ENCODE data around the gene SOD2. TPM values are rescaled to one million over a fixed set of nuclear protein-coding genes. Genes with fewer than 3 reads are reported as not detected.
A peak's percentile ranks its signal among the peaks of the same experiment; 100 is the strongest.

SOD2 gene
- total and polyA plus RNA-seq, 2 of the 13 experiments (the other 11 are each of a cell fraction or from before 2014, with no cell fraction given): 304 to 309 TPM

- TF ChIP-seq CEBPZ (IDR thresholded peaks at IDR 0.05; ENCODE audit: low read length) (no peak), ZNF460 (CRISPR knock-in tag; IDR thresholded peaks at IDR 0.05; ENCODE audit: borderline replicate concordance) (no peak), ZNF704 (CRISPR knock-in tag; IDR thresholded peaks at IDR 0.05; ENCODE audit: borderline replicate concordance) (no peak)
Measured at GRCh38 chr6:159682810-159683209, 10.2 kb downstream of the SOD2 start (continued).

DNA sequence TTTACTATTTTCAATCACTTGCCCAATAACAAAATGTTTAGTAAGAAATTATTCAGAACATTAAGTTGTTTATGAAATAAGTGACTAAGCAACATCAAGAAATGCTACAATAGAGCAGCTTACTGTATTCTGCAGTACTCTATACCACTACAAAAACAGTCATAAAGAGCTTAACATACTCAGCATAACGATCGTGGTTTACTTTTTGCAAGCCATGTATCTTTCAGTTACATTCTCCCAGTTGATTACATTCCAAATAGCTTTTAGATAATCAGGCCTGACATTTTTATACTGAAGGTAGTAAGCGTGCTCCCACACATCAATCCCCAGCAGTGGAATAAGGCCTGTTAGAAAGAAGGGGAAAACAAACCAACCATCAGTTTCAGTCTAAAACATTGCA lies 10.7 kb downstream of the SOD2 start:
- no TSS peak for BruUV-seq (replicated peaks)
- intact Hi-C loops (cut with micrococcal nuclease; ENCODE audit: unreplicated experiment): no loop called here
- no peak for FAIRE-seq
- Histone ChIP-seq H3K27me3 (ENCODE audit: control insufficient read depth in 1 of 2, insufficient read depth in 2 of 2, low read length in 2 of 2) (no peaks in the 10 kb centered on the region), H3K4me1 (ENCODE audit: insufficient read depth, low read length) (peaks cover 29% of the 10 kb centered on the region), H3K9me3 (ENCODE audit: low read length) (no peaks in the 10 kb centered on the region), H2AFZ (ENCODE audit: low read length) (no peak overlapping the region), H3K4me3 (replicated peaks in 1 of 3; ENCODE audit: insufficient read depth in 1 of 3, low read depth in 2 of 3, low read length in 3 of 3) (no peak overlapping the region), H3K9ac (ENCODE audit: insufficient read depth, low read depth, low read length) (no peak overlapping the region), H4K20me1 (ENCODE audit: insufficient read depth, low read length) (peaks cover 29% of the 10 kb centered on the region), H3K79me2 (ENCODE audit: insufficient read depth, low read length) (peaks cover 27% of the 10 kb centered on the region), H3K27ac (ENCODE audit: extremely low read length, insufficient read depth, low read length) (no peak overlapping the region), H3K36me3 (replicated peaks in 1 of 2; ENCODE audit: control insufficient read depth in 1 of 2, insufficient read depth in 2 of 2, low read length in 2 of 2) (peaks cover 21 to 72% of the 10 kb centered on the region in 2 experiments), H3K4me2 (ENCODE audit: low read depth, low read length) (no peak overlapping the region)
- CTCF ChIA-PET (ENCODE audit: low intra/inter-chr PET ratio, low total read pairs): no interaction called here
- in situ Hi-C loops (cut with HindIII; ENCODE audit: extremely low pct_ligation_motif_present, low pct_unique_long_range_greater_than_20kb): no loop called here
- TF ChIP-seq NR2F6 (IDR thresholded peaks at IDR 0.05): no peak
- no peak for TF ChIP-seq NR2F6 (CRISPR knock-in tag; IDR thresholded peaks at IDR 0.05)
- TF ChIP-seq RBFOX2 (IDR thresholded peaks at IDR 0.05; ENCODE audit: low read depth, low read length): peak; percentile 17; the same call in 1 of the 2 replicates
- no peak for DNase-seq (ENCODE audit: low spot score)
- no peak for ATAC-seq
- WGBS (ENCODE audit: low lambda C conversion rate): 96% methylated on average over 3 of the region's 3 CpGs
- POLR2A ChIA-PET: interaction anchor here (1.1 to 2.7 kb wide), 5 partner anchors 9 to 107 kb away, joined by 3 to 14 read pairs (median 4); partner anchors contain the start of genes ACAT2, SOD2, TCP1 and WTAP
